ENCODE data around the gene TERF2IP. TPM values are rescaled to one million over a fixed set of nuclear protein-coding genes. Genes with fewer than 3 reads are reported as not detected.
A peak's percentile ranks its signal among the peaks of the same experiment; 100 is the strongest.

TERF2IP gene
- total RNA-seq, 2 donors from 2014 or later: 27.1 to 37.0 TPM

GRCh38 chr16:75644240-75645012 lies 3.1 kb upstream of the TERF2IP start:
- intact Hi-C loops (cut with DNase I): no loop called here
- Histone ChIP-seq H3K27me3 (no peaks in the 10 kb centered on the region), H3K27ac (no peak overlapping the region), H3K4me3 (no peak overlapping the region), H3K36me3 (no peaks in the 10 kb centered on the region), H3K9ac (ENCODE audit: low read depth in 2 of 2, low read length in 2 of 2) (no peak overlapping the region), H3K4me1 (peaks cover 9% of the 10 kb centered on the region), H3K9me3 (no peaks in the 10 kb centered on the region)
- no peak for DNase-seq
- peak; percentile 12 for TF ChIP-seq CTCF (IDR thresholded peaks at IDR 0.05)

GRCh38 chr16:75647112-75647491 lies 471 bp upstream of the TERF2IP start:
- Histone ChIP-seq H3K27me3 (no peaks in the 10 kb centered on the region), H3K4me3 (peak overlapping the region; percentile 94), H3K4me1 (peaks cover 18% of the 10 kb centered on the region), H3K36me3 (no peaks in the 10 kb centered on the region), H3K27ac (peak overlapping the region; percentile 99), H3K9me3 (no peaks in the 10 kb centered on the region), H3K9ac (ENCODE audit: low read depth in 2 of 2, low read length in 2 of 2) (peak overlapping the region; percentile 95 to 99)
- no peak for DNase-seq
- intact Hi-C loops (cut with DNase I): no loop called here
- no peak for TF ChIP-seq CTCF (IDR thresholded peaks at IDR 0.05)

- Histone ChIP-seq H3K4me3 (peak overlapping the region; percentile 94), H3K27me3 (no peaks in the 10 kb centered on the region), H3K27ac (peak overlapping the region; percentile 99), H3K36me3 (no peaks in the 10 kb centered on the region), H3K4me1 (peaks cover 18% of the 10 kb centered on the region), H3K9ac (ENCODE audit: low read depth in 2 of 2, low read length in 2 of 2) (peak overlapping the region; percentile 95 to 99), H3K9me3 (no peaks in the 10 kb centered on the region)
- intact Hi-C loops (cut with DNase I): no loop called here
- peak; percentile 92 for DNase-seq
- no peak for TF ChIP-seq CTCF (IDR thresholded peaks at IDR 0.05)
Measured at GRCh38 chr16:75648265-75649076, 898 bp downstream of the TERF2IP start.

- intact Hi-C loops (cut with DNase I): loop anchor here (5.0 kb wide), 1 partner anchor 108 kb away; no protein-coding TSS in a partner anchor
- H3K36me3 ChIP-seq: peaks cover 14% of the 10 kb centered on the region
- no peak for TF ChIP-seq CTCF (IDR thresholded peaks at IDR 0.05)
- no peak overlapping the region for H3K27ac ChIP-seq
- no peaks in the 10 kb centered on the region for H3K27me3 ChIP-seq
- H3K9me3 ChIP-seq: no peaks in the 10 kb centered on the region
- peaks cover 10% of the 10 kb centered on the region for H3K4me1 ChIP-seq
- no peak overlapping the region for H3K9ac ChIP-seq (ENCODE audit: low read depth in 2 of 2, low read length in 2 of 2)
- no peak overlapping the region for H3K4me3 ChIP-seq
- DNase-seq: no peak
Measured at GRCh38 chr16:75653922-75654321, 6.3 kb downstream of the TERF2IP start.

GRCh38 chr16:75658175-75658574 lies 10.6 kb downstream of the TERF2IP start:
- Histone ChIP-seq H3K9ac (ENCODE audit: low read depth in 2 of 2, low read length in 2 of 2) (no peak overlapping the region), H3K4me1 (no peaks in the 10 kb centered on the region), H3K27me3 (no peaks in the 10 kb centered on the region), H3K36me3 (peaks cover 14% of the 10 kb centered on the region), H3K9me3 (no peaks in the 10 kb centered on the region), H3K27ac (no peak overlapping the region), H3K4me3 (no peak overlapping the region)
- no peak for DNase-seq
- no peak for TF ChIP-seq CTCF (IDR thresholded peaks at IDR 0.05)
- intact Hi-C loops (cut with DNase I): no loop called here
